ENCODE results near the gene GPC6. TPM values are rescaled to one million over a fixed set of nuclear protein-coding genes. Genes with fewer than 3 reads are reported as not detected.
"Not testable (repeated sequence)": the region's sequence is repeated elsewhere in the genome, so short reads cannot be mapped to it uniquely, and the experiment has no call there.

Gene GPC6
- polyA plus RNA-seq, 1 donor (not counting 4 experiments of a cell fraction or from before 2014, with no cell fraction given): 0.42 TPM

DNA sequence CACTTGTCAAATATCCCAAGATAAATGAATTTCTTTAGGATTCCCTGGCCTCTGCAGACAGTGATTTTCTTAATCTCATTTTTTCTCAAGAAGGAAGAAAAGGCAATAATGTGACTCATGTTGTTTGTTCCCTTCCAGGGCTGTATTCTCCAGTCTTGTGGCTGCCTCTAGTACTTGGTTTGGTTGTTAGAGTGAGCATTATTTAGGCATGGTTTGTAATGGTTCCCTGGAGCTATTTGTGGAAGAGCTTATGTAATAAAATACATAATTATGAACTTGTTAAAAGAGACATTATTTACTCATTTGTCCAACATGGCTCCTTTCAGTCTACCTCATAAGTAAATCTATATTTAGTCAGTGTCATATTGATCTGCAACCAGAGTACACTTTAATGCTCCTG is 982.5 kb downstream of the GPC6 start:
- no peaks in the 10 kb centered on the region for H3K4me1 ChIP-seq (ENCODE audit: control insufficient read depth, extremely low read depth, insufficient read depth, low read length)
- H4K20me1 ChIP-seq (ENCODE audit: control insufficient read depth, extremely low read depth, insufficient read depth, low read length): no peaks in the 10 kb centered on the region
- H3K27ac ChIP-seq (ENCODE audit: control insufficient read depth, insufficient read depth, low read length): no peak overlapping the region
- FAIRE-seq (no peak), DNase-seq (ENCODE audit: low read depth, low spot score) (no peak)
- no peak overlapping the region for H3K4me3 ChIP-seq (ENCODE audit: control insufficient read depth in 2 of 3, extremely low read depth in 1 of 3, insufficient read depth in 2 of 3, low read depth in 1 of 3, low read length in 3 of 3)
- H2AFZ ChIP-seq (ENCODE audit: control insufficient read depth, low read length): no peak overlapping the region
- dilution Hi-C loops (cut with MboI; ENCODE audit: extremely low pct_ligation_motif_present, low sequenced_read_pairs): no loop called here
- no peaks in the 10 kb centered on the region for H3K27me3 ChIP-seq (ENCODE audit: control insufficient read depth, extremely low read depth, insufficient read depth, low read length)
- TF ChIP-seq, protein P1, sequence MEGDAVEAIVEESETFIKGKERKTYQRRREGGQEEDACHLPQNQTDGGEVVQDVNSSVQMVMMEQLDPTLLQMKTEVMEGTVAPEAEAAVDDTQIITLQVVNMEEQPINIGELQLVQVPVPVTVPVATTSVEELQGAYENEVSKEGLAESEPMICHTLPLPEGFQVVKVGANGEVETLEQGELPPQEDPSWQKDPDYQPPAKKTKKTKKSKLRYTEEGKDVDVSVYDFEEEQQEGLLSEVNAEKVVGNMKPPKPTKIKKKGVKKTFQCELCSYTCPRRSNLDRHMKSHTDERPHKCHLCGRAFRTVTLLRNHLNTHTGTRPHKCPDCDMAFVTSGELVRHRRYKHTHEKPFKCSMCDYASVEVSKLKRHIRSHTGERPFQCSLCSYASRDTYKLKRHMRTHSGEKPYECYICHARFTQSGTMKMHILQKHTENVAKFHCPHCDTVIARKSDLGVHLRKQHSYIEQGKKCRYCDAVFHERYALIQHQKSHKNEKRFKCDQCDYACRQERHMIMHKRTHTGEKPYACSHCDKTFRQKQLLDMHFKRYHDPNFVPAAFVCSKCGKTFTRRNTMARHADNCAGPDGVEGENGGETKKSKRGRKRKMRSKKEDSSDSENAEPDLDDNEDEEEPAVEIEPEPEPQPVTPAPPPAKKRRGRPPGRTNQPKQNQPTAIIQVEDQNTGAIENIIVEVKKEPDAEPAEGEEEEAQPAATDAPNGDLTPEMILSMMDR (optimal IDR thresholded peaks at IDR 0.05 in 1 of 3, IDR thresholded peaks at IDR 0.05 in 1 of 3, conservative IDR thresholded peaks at IDR 0.05 in 1 of 3; ENCODE audit: extremely low read depth in 1 of 3, insufficient read depth in 2 of 3, low read length in 3 of 3): no peak
- TF ChIP-seq EZH2 (IDR thresholded peaks at IDR 0.05; ENCODE audit: low read length): no peak
- no peak overlapping the region for H3K4me2 ChIP-seq (ENCODE audit: control insufficient read depth, extremely low read depth, insufficient read depth, low read depth, low read length)
- no peaks in the 10 kb centered on the region for H3K9me3 ChIP-seq (ENCODE audit: control insufficient read depth, low read depth, low read length)
- H3K36me3 ChIP-seq (ENCODE audit: control insufficient read depth in 2 of 2, extremely low read depth in 1 of 2, insufficient read depth in 2 of 2, low read length in 2 of 2): no peaks in the 10 kb centered on the region
- no peaks in the 10 kb centered on the region for H3K9me1 ChIP-seq (ENCODE audit: control insufficient read depth, extremely low read depth, insufficient read depth, low read length)
- H3K9ac ChIP-seq (ENCODE audit: control insufficient read depth, extremely low read depth, insufficient read depth, low read length): no peak overlapping the region
- H3K79me2 ChIP-seq (ENCODE audit: control insufficient read depth, insufficient read depth, low read length): no peaks in the 10 kb centered on the region

DNA sequence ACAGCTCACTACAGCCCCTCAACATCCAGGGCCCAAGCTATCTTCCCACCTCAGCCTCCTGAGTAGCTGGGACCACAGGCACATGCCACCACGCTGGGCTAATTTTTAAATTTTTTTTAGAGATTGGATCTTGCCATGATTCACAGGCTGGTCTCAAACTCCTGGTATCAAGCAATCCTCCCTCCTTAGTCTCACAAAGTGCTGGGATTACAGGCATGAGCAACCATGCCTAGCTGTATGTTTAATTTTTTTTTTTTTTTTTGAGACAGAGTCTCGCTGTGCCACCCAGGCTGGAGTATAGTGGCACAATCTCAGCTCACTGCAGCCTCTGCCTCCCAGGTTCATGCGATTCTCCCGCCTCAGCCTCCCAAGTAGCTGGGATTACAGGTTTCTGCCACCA is 983.3 kb downstream of the GPC6 start:
- dilution Hi-C loops (cut with MboI; ENCODE audit: extremely low pct_ligation_motif_present, low sequenced_read_pairs); H3K79me2 ChIP-seq (ENCODE audit: control insufficient read depth, insufficient read depth, low read length); FAIRE-seq; H3K4me3 ChIP-seq (ENCODE audit: control insufficient read depth in 2 of 3, extremely low read depth in 1 of 3, insufficient read depth in 2 of 3, low read depth in 1 of 3, low read length in 3 of 3); H3K4me1 ChIP-seq (ENCODE audit: control insufficient read depth, extremely low read depth, insufficient read depth, low read length); H2AFZ ChIP-seq (ENCODE audit: control insufficient read depth, low read length); H3K36me3 ChIP-seq (ENCODE audit: control insufficient read depth in 2 of 2, extremely low read depth in 1 of 2, insufficient read depth in 2 of 2, low read length in 2 of 2); H4K20me1 ChIP-seq (ENCODE audit: control insufficient read depth, extremely low read depth, insufficient read depth, low read length); H3K4me2 ChIP-seq (ENCODE audit: control insufficient read depth, extremely low read depth, insufficient read depth, low read depth, low read length); H3K9me3 ChIP-seq (ENCODE audit: control insufficient read depth, low read depth, low read length); H3K27ac ChIP-seq (ENCODE audit: control insufficient read depth, insufficient read depth, low read length); H3K9ac ChIP-seq (ENCODE audit: control insufficient read depth, extremely low read depth, insufficient read depth, low read length); H3K27me3 ChIP-seq (ENCODE audit: control insufficient read depth, extremely low read depth, insufficient read depth, low read length); DNase-seq (ENCODE audit: low read depth, low spot score); H3K9me1 ChIP-seq (ENCODE audit: control insufficient read depth, extremely low read depth, insufficient read depth, low read length): not testable (repeated sequence)

DNA sequence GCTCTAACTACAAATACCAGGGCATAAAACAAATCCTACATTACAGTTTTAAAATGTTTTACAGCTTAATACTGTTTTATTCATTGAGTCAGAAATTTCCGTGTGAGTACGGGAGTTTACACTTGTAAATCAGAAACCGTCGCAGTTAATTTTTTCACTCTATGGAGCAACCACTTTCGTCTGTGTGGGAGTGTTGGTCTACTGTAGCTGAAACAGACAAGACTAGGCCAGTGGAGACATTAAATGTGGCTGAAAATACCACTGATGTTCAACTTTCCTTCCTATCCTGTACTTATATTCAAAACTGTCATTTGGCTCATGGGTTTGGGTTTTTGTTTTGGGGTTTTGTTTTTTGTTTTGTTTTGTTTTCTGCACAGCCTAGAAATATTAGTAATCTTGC is 984.2 kb downstream of the GPC6 start:
- FAIRE-seq (no peak), DNase-seq (ENCODE audit: low read depth, low spot score) (no peak)
- Histone ChIP-seq H3K79me2 (ENCODE audit: control insufficient read depth, insufficient read depth, low read length) (no peaks in the 10 kb centered on the region), H4K20me1 (ENCODE audit: control insufficient read depth, extremely low read depth, insufficient read depth, low read length) (no peaks in the 10 kb centered on the region), H3K4me3 (ENCODE audit: control insufficient read depth in 2 of 3, extremely low read depth in 1 of 3, insufficient read depth in 2 of 3, low read depth in 1 of 3, low read length in 3 of 3) (no peak overlapping the region), H3K9me1 (ENCODE audit: control insufficient read depth, extremely low read depth, insufficient read depth, low read length) (no peaks in the 10 kb centered on the region), H3K9me3 (ENCODE audit: control insufficient read depth, low read depth, low read length) (no peaks in the 10 kb centered on the region), H3K27ac (ENCODE audit: control insufficient read depth, insufficient read depth, low read length) (no peak overlapping the region), H2AFZ (ENCODE audit: control insufficient read depth, low read length) (no peak overlapping the region), H3K9ac (ENCODE audit: control insufficient read depth, extremely low read depth, insufficient read depth, low read length) (no peak overlapping the region), H3K36me3 (ENCODE audit: control insufficient read depth in 2 of 2, extremely low read depth in 1 of 2, insufficient read depth in 2 of 2, low read length in 2 of 2) (no peaks in the 10 kb centered on the region), H3K4me1 (ENCODE audit: control insufficient read depth, extremely low read depth, insufficient read depth, low read length) (no peaks in the 10 kb centered on the region), H3K4me2 (ENCODE audit: control insufficient read depth, extremely low read depth, insufficient read depth, low read depth, low read length) (no peak overlapping the region), H3K27me3 (ENCODE audit: control insufficient read depth, extremely low read depth, insufficient read depth, low read length) (no peaks in the 10 kb centered on the region)
- dilution Hi-C loops (cut with MboI; ENCODE audit: extremely low pct_ligation_motif_present, low sequenced_read_pairs): no loop called here
- TF ChIP-seq EZH2 (IDR thresholded peaks at IDR 0.05; ENCODE audit: low read length): no peak
- TF ChIP-seq, protein P1 (optimal IDR thresholded peaks at IDR 0.05 in 1 of 3, IDR thresholded peaks at IDR 0.05 in 1 of 3, conservative IDR thresholded peaks at IDR 0.05 in 1 of 3; ENCODE audit: extremely low read depth in 1 of 3, insufficient read depth in 2 of 3, low read length in 3 of 3): no peak

Data from keratinocyte (primary cell).